22Rv1 (cell line): ENCODE data around the gene SMAGP.

Source experiments
- H3K27ac ChIP-seq: fragments of 450-650 bp; 2 replicates; pipeline ENCODE4 v1.5.1; 2017
- ZFX ChIP-seq: fragments of 450-650 bp; IDR thresholded peaks from 2 replicates; pipeline ENCODE4 v1.6.1; 2017; ENCODE audit warnings: antibody characterized with exemption, borderline replicate concordance
- TF ChIP-seq, protein P1 (sequence below): fragments of 450-650 bp; IDR thresholded peaks from 2 replicates; pipeline ENCODE4 v1.5.1; 2017; ENCODE audit warnings: mild to moderate bottlenecking

The SMAGP gene

GRCh38 chr12:51253276-51253675 lies 16.9 kb downstream of the SMAGP start:
- H3K27ac ChIP-seq, result no peak overlapping the region

GRCh38 chr12:51247523-51248206 lies 22.6 kb downstream of the SMAGP start:
- TF ChIP-seq, protein P1, sequence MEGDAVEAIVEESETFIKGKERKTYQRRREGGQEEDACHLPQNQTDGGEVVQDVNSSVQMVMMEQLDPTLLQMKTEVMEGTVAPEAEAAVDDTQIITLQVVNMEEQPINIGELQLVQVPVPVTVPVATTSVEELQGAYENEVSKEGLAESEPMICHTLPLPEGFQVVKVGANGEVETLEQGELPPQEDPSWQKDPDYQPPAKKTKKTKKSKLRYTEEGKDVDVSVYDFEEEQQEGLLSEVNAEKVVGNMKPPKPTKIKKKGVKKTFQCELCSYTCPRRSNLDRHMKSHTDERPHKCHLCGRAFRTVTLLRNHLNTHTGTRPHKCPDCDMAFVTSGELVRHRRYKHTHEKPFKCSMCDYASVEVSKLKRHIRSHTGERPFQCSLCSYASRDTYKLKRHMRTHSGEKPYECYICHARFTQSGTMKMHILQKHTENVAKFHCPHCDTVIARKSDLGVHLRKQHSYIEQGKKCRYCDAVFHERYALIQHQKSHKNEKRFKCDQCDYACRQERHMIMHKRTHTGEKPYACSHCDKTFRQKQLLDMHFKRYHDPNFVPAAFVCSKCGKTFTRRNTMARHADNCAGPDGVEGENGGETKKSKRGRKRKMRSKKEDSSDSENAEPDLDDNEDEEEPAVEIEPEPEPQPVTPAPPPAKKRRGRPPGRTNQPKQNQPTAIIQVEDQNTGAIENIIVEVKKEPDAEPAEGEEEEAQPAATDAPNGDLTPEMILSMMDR, result no peak
- TF ChIP-seq ZFX, result no peak
- H3K27ac ChIP-seq, result peak overlapping the region; percentile 99

More at GRCh38 chr12:51253276-51253675, 16.9 kb downstream of the SMAGP start:
- TF ChIP-seq, protein P1, result no peak
- TF ChIP-seq ZFX, result no peak

- H3K27ac ChIP-seq, result peak overlapping the region; percentile 99
- no peak for TF ChIP-seq ZFX
- TF ChIP-seq, protein P1, result 0 out of 2 replicates have a peak, but pooled peaks have one; percentile 15
Measured at GRCh38 chr12:51246254-51246853, 23.9 kb downstream of the SMAGP start.

- TF ChIP-seq, protein P1, result no peak
- TF ChIP-seq ZFX, result no peak
- H3K27ac ChIP-seq, result peak overlapping the region; percentile 99
Measured at GRCh38 chr12:51245476-51246253, 24.6 kb downstream of the SMAGP start.

DNA sequence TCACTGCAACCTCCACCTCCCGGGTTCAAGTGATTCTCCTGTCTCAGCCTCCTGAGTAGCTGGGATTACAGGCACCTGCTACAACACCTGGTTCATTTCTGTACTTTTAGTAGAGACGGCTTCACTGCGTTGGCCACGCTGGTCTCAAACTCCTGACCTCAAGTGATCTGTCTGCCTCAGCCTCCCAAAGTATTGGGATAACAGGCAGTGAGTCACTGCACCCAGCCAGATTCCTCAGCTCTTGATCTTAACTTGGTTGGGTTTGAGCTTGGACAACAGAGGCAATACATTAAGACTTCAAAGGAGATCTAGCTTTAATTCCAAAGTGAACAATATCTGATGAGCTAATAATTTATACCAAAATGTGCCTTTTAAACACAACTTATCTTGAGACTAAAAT lies 25.9 kb downstream of the SMAGP start:
- H3K27ac ChIP-seq, result peak overlapping the region; percentile 99
- TF ChIP-seq ZFX, result no peak
- TF ChIP-seq, protein P1, result no peak

- TF ChIP-seq ZFX, result no peak
- TF ChIP-seq, protein P1, result no peak
- H3K27ac ChIP-seq, result peak overlapping the region; percentile 99
Measured at GRCh38 chr12:51242876-51243275, 27.3 kb downstream of the SMAGP start.

- peak overlapping the region; percentile 99 for H3K27ac ChIP-seq
- no peak for TF ChIP-seq ZFX
- TF ChIP-seq, protein P1, result no peak
Measured at GRCh38 chr12:51242120-51242519, 28.1 kb downstream of the SMAGP start.
